HepG2 (cell line): ENCODE results near the gene POMP. TPM values are rescaled to one million over a fixed set of nuclear protein-coding genes. Genes with fewer than 3 reads are reported as not detected.

Source experiments
- ATAC-seq: fragments of 200-7000 bp; cut with Tn5 transposase; 3 replicates; pipeline ENCODE4 v1.9.1; 2020; ENCODE audit warnings: mild to moderate bottlenecking, moderate library complexity
- BruUV-seq: library from RNA; stranded (reverse); fragments of 400-500 nt; replicated peaks from 2 replicates; lab custom pipeline; 2021; lab: Mats Ljungman, UMichigan
- CTCF ChIA-PET: fragments of 300-600 bp; formaldehyde crosslinking; extraction: SDS; loops from one replicate; lab custom pipeline; 2021; ENCODE audit warnings: low total read pairs, inconsistent platforms, low intra/inter-chr PET ratio; lab: Yijun Ruan, JAX
- POLR2A ChIA-PET: fragments of 350-600 bp; sonication (Branson Sonifier 250); formaldehyde crosslinking; loops from one replicate; lab custom pipeline; 2020; ENCODE audit warnings: antibody characterized with exemption, inconsistent platforms; lab: Yijun Ruan, JAX
- DNase-seq: peaks from one replicate; pipeline ENCODE4 v3.0.0-alpha.2; 2015; ENCODE audit warnings: low spot score
- FAIRE-seq: peaks from 3 replicates; lab custom pipeline; 2011; peaks lifted over from hg19 to GRCh38; lab: Jason Lieb, UNC
- H2AFZ ChIP-seq: one replicate; pipeline ENCODE4 v1.6.1; 2011; ENCODE audit warnings: low read length, inconsistent platforms
- H3K27ac ChIP-seq: fragments of 300-600 bp; 3 replicates; pipeline ENCODE4 v1.8.0; 2011; ENCODE audit warnings: mixed run types, mild to moderate bottlenecking, mixed read lengths, low read length, inconsistent platforms; ENCODE audit not compliant: insufficient read depth; ENCODE audit errors: extremely low read length
- H3K27me3 ChIP-seq, 2 experiments: fragments of 200-600 bp in 1 of 2; 2 replicates in 1 of 2; 3 replicates in 1 of 2; pipeline versions ENCODE4 v1.6.0 to v1.8.0; 2011; ENCODE audit warnings: low read length in 2 of 2, mild to moderate bottlenecking in 2 of 2, moderate library complexity in 2 of 2, inconsistent platforms in 1 of 2; ENCODE audit not compliant: insufficient read depth in 2 of 2, control insufficient read depth in 1 of 2
- H3K36me3 ChIP-seq, 2 experiments: fragments of 200-600 bp in 1 of 2; replicated peaks in 1 of 2; 2 replicates in 1 of 2; 3 replicates in 1 of 2; pipeline versions ENCODE4 v1.5.1 to v1.8.0; 2011; ENCODE audit warnings: low read length in 2 of 2, inconsistent platforms in 1 of 2; ENCODE audit not compliant: insufficient read depth in 2 of 2, control insufficient read depth in 1 of 2
- H3K4me1 ChIP-seq: 2 replicates; pipeline ENCODE4 v1.5.1; 2012; ENCODE audit warnings: low read length, inconsistent platforms; ENCODE audit not compliant: insufficient read depth
- H3K4me2 ChIP-seq: 2 replicates; pipeline ENCODE4 v1.6.0; 2011; ENCODE audit warnings: low read depth, low read length, inconsistent platforms
- H3K4me3 ChIP-seq, 3 experiments: fragments of 200-600 bp in 1 of 3; sonication (generic), shearing (Covaris generic) in 1 of 3; replicated peaks in 1 of 3; 2 replicates each; pipeline ENCODE4 v1.5.1; 2011 to 2016; ENCODE audit warnings: low read length in 3 of 3, inconsistent platforms in 2 of 3, low read depth in 2 of 3, mild to moderate bottlenecking in 2 of 3, control low read depth in 1 of 3, mixed read lengths in 1 of 3; ENCODE audit not compliant: insufficient read depth in 1 of 3
- H3K79me2 ChIP-seq: one replicate; pipeline ENCODE4 v1.6.1; 2011; ENCODE audit warnings: low read length, inconsistent platforms; ENCODE audit not compliant: insufficient read depth
- H3K9ac ChIP-seq: 2 replicates; pipeline ENCODE4 v1.6.0; 2011; ENCODE audit warnings: mild to moderate bottlenecking, low read depth, low read length, inconsistent platforms; ENCODE audit not compliant: insufficient read depth
- H3K9me3 ChIP-seq: 2 replicates; pipeline ENCODE4 v1.5.1; 2012; ENCODE audit warnings: mild to moderate bottlenecking, low read length
- H4K20me1 ChIP-seq: 2 replicates; pipeline ENCODE4 v1.6.0; 2011; ENCODE audit warnings: inconsistent platforms, mild to moderate bottlenecking, low read length, moderate library complexity; ENCODE audit not compliant: insufficient read depth
- ARID2 ChIP-seq: sonication (generic); formaldehyde crosslinking; IDR thresholded peaks from 2 replicates; pipeline ENCODE4 v1.8.1; 2022; ENCODE audit warnings: mild to moderate bottlenecking, missing genetic modification reagents, borderline replicate concordance
- ASH2L ChIP-seq: fragments of 300-600, 200-600 bp; sonication (generic); IDR thresholded peaks from 2 replicates; pipeline ENCODE4 v1.7.0; 2017; ENCODE audit warnings: low read depth, mild to moderate bottlenecking, moderate library complexity, mixed read lengths, low read length; ENCODE audit not compliant: insufficient read length
- CBX2 ChIP-seq, 2 experiments: fragments of 200-600 bp in 1 of 2; sonication (generic); formaldehyde crosslinking in 1 of 2; IDR thresholded peaks; 2 replicates each; pipeline versions ENCODE4 v1.7.0 to v1.8.1; 2018 to 2022; ENCODE audit warnings: low read depth in 2 of 2, low read length in 1 of 2, mild to moderate bottlenecking in 1 of 2, missing genetic modification reagents in 1 of 2
- CHD2 ChIP-seq: IDR thresholded peaks from 2 replicates; pipeline ENCODE4 v1.6.1; 2011; ENCODE audit warnings: low read depth, low read length, improper control_type of control experiment
- CHD4 ChIP-seq: fragments of 200-600 bp; sonication (generic); IDR thresholded peaks from 2 replicates; pipeline ENCODE4 v1.7.0; 2017; ENCODE audit warnings: mild to moderate bottlenecking, low read length, borderline replicate concordance
- GABPA ChIP-seq, 2 experiments: IDR thresholded peaks; 2 replicates each; pipeline ENCODE4 v1.6.1; 2011 to 2016; ENCODE audit warnings: low read depth in 2 of 2, low read length in 1 of 2, missing biosample characterization in 1 of 2, missing genetic modification characterization in 1 of 2
- JUNB ChIP-seq: sonication (generic); formaldehyde crosslinking; IDR thresholded peaks from 2 replicates; pipeline ENCODE4 v1.8.0; 2022; ENCODE audit warnings: missing genetic modification reagents, mild to moderate bottlenecking, borderline replicate concordance
- LCORL ChIP-seq, 2 experiments: fragments of 450-650 bp in 1 of 2; sonication (generic) in 1 of 2; formaldehyde crosslinking in 1 of 2; IDR thresholded peaks; 2 replicates each; pipeline versions ENCODE4 v1.5.0 to v1.6.1; 2017 to 2020; ENCODE audit warnings: antibody characterized with exemption in 1 of 2, missing genetic modification reagents in 1 of 2
- MZF1 ChIP-seq: sonication (generic); formaldehyde crosslinking; IDR thresholded peaks from 2 replicates; pipeline ENCODE4 v1.8.1; 2023; ENCODE audit warnings: mild to moderate bottlenecking, missing genetic modification reagents, borderline replicate concordance
- TAF15 ChIP-seq: fragments of 200-400 bp; formaldehyde crosslinking; IDR thresholded peaks from one replicate; pipeline ENCODE4 v1.6.1; 2018; ENCODE audit warnings: mild to moderate bottlenecking, low read depth, low read length; ENCODE audit not compliant: poor library complexity, severe bottlenecking
- ZBTB7B ChIP-seq: sonication (generic); formaldehyde crosslinking; IDR thresholded peaks from 2 replicates; pipeline ENCODE4 v1.4.0; 2020; ENCODE audit warnings: missing genetic modification reagents
- ZFP37 ChIP-seq: sonication (generic); formaldehyde crosslinking; IDR thresholded peaks from 2 replicates; pipeline ENCODE4 v1.4.0; 2020; ENCODE audit warnings: missing genetic modification reagents, borderline replicate concordance
- ZNF496 ChIP-seq: sonication (generic); formaldehyde crosslinking; IDR thresholded peaks from 2 replicates; pipeline ENCODE4 v1.8.1; 2023; ENCODE audit warnings: mild to moderate bottlenecking, moderate library complexity, missing genetic modification reagents; ENCODE audit not compliant: insufficient replicate concordance
- ZNF768 ChIP-seq: sonication (generic); formaldehyde crosslinking; IDR thresholded peaks from 2 replicates; pipeline ENCODE4 v1.4.0; 2020; ENCODE audit warnings: missing genetic modification reagents
- in situ Hi-C: cut with HindIII; loops from 2 replicates; pipeline ENCODE4 v1.10.0; 2017; ENCODE audit warnings: low pct_unique_long_range_greater_than_20kb; ENCODE audit not compliant: extremely low pct_ligation_motif_present
- intact Hi-C: fragments of 100-400 bp; cut with micrococcal nuclease; formaldehyde crosslinking; loops from one replicate; pipeline ENCODE4 v1.10.0; 2022; ENCODE audit not compliant: unreplicated experiment
- polyA plus RNA-seq, 8 experiments: library from polyadenylated mRNA; depleted of rRNA in 3 of 8; stranded (reverse) in 7 of 8; unstranded in 1 of 8; fragments of >200 nt; fragmentation: Illumina TruSeq in 4 of 8; extraction: Trizol in 4 of 8; gene quantifications; 2 replicates each; pipeline versions ENCODE4 v1.2.1 to v1.2.3, GENCODE V29; 2011 to 2016; ENCODE audit warnings: low read depth in 4 of 8, missing spikeins in 1 of 8, mixed read lengths in 1 of 8; ENCODE audit not compliant: insufficient read depth in 1 of 8
- total RNA-seq, 5 experiments: library from RNA; depleted of rRNA; stranded (reverse); fragments of >200 nt; fragmentation: Illumina TruSeq; extraction: Trizol; gene quantifications; 2 replicates each; pipeline ENCODE4 v1.2.3, GENCODE V29; 2016; ENCODE audit warnings: low read depth in 1 of 5
- TF ChIP-seq, protein P1 (sequence below): sonication (generic); formaldehyde crosslinking; IDR thresholded peaks from 2 replicates; pipeline ENCODE4 v1.4.0; 2020; ENCODE audit warnings: mild to moderate bottlenecking, missing genetic modification reagents

Gene POMP
- total and polyA plus RNA-seq, 2 of the 13 experiments (the other 11 are each of a cell fraction or from before 2014, with no cell fraction given): 30.6 to 118 TPM

DNA sequence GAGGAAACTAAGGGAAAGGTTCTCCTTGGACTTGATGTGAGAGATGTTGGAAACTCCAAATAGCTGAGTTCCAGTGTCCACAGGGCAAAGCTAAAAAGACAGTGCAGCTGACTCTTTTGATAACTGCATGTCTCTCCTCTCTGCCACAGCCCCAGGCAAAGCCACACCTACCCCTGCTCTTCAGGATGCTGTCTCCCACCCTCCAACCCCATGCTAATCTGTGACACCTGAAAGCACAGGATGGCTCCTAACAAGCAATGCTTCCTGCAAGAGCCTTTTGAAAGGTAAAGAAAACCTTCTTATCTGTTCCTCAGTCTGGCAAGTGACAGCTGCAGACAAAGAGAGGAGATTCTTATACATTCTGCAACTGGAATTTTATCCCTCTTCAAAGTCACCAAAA is 45.4 kb downstream of the POMP start:
- Histone ChIP-seq H2AFZ (no peak overlapping the region), H3K4me1 (no peaks in the 10 kb centered on the region), H3K27ac (no peak overlapping the region), H3K4me2 (no peak overlapping the region), H3K9ac (no peak overlapping the region), H3K79me2 (no peaks in the 10 kb centered on the region), H4K20me1 (no peaks in the 10 kb centered on the region), H3K9me3 (no peaks in the 10 kb centered on the region), H3K27me3 (no peaks in the 10 kb centered on the region), H3K4me3 (no peak overlapping the region), H3K36me3 (no peaks in the 10 kb centered on the region)
- no peak for DNase-seq
- no peak for FAIRE-seq
- POLR2A ChIA-PET: no interaction called here
- no TSS peak for BruUV-seq
- ATAC-seq: no peak
- TF ChIP-seq, protein P1, sequence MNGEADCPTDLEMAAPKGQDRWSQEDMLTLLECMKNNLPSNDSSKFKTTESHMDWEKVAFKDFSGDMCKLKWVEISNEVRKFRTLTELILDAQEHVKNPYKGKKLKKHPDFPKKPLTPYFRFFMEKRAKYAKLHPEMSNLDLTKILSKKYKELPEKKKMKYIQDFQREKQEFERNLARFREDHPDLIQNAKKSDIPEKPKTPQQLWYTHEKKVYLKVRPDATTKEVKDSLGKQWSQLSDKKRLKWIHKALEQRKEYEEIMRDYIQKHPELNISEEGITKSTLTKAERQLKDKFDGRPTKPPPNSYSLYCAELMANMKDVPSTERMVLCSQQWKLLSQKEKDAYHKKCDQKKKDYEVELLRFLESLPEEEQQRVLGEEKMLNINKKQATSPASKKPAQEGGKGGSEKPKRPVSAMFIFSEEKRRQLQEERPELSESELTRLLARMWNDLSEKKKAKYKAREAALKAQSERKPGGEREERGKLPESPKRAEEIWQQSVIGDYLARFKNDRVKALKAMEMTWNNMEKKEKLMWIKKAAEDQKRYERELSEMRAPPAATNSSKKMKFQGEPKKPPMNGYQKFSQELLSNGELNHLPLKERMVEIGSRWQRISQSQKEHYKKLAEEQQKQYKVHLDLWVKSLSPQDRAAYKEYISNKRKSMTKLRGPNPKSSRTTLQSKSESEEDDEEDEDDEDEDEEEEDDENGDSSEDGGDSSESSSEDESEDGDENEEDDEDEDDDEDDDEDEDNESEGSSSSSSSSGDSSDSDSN (CRISPR knock-in tag): no peak
- TF ChIP-seq JUNB (CRISPR knock-in tag): no peak
- no peak for TF ChIP-seq TAF15
- in situ Hi-C loops (no loop called here), intact Hi-C loops (no loop called here)
- CTCF ChIA-PET: no interaction called here

DNA sequence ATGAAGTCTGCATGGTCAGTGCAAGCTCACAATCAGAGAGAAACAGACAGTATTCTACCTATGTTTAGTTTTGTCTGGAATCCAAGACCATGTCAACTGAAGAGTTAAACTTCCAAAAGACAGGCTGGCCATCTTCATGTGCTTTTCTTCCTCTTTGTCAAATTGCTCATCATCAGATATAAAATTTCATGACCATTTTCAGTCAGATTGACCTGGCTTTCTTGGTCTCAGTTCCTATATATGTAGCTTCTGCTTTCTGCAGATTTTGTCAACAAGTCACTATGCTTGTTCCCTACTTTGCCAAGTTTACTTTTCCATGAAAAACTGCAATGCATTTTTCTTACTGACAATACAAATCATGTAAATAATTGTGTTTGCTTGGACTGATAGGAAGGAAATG is 46.0 kb downstream of the POMP start:
- H3K4me1 ChIP-seq: no peaks in the 10 kb centered on the region
- no peak overlapping the region for H3K4me3 ChIP-seq
- H3K79me2 ChIP-seq: no peaks in the 10 kb centered on the region
- FAIRE-seq (no peak), ATAC-seq (no peak), DNase-seq (no peak)
- BruUV-seq: no TSS peak
- H3K27me3 ChIP-seq: no peaks in the 10 kb centered on the region
- ChIA-PET POLR2A (no interaction called here), CTCF (no interaction called here)
- H2AFZ ChIP-seq: no peak overlapping the region
- H3K4me2 ChIP-seq: no peak overlapping the region
- H3K36me3 ChIP-seq: no peaks in the 10 kb centered on the region
- intact Hi-C loops (no loop called here), in situ Hi-C loops (no loop called here)
- no peaks in the 10 kb centered on the region for H3K9me3 ChIP-seq
- H4K20me1 ChIP-seq: no peaks in the 10 kb centered on the region
- no peak overlapping the region for H3K27ac ChIP-seq
- no peak overlapping the region for H3K9ac ChIP-seq
- TF ChIP-seq ASH2L: no peak
- TF ChIP-seq ZBTB7B (CRISPR knock-in tag): no peak
- TF ChIP-seq ARID2 (CRISPR knock-in tag): no peak
- no peak for TF ChIP-seq GABPA (IDR thresholded peaks at IDR 0.05; ENCODE audit: low read depth, low read length)
- no peak for TF ChIP-seq GABPA (CRISPR knock-in tag; IDR thresholded peaks at IDR 0.05; ENCODE audit: low read depth)
- TF ChIP-seq CHD4: no peak
- TF ChIP-seq CBX2 (IDR thresholded peaks at IDR 0.05; ENCODE audit: low read depth, low read length): no peak
- TF ChIP-seq CBX2 (CRISPR knock-in tag; IDR thresholded peaks at IDR 0.05; ENCODE audit: low read depth): no peak
- no peak for TF ChIP-seq LCORL (IDR thresholded peaks at IDR 0.05)
- TF ChIP-seq LCORL (CRISPR knock-in tag; IDR thresholded peaks at IDR 0.05): no peak
- TF ChIP-seq CHD2: no peak
- TF ChIP-seq MZF1 (CRISPR knock-in tag): no peak
- no peak for TF ChIP-seq ZNF768 (CRISPR knock-in tag)
- no peak for TF ChIP-seq ZFP37 (CRISPR knock-in tag)
- no peak for TF ChIP-seq ZNF496 (CRISPR knock-in tag)
